HCT116 (cell line): ENCODE measurements around the gene STIM1. TPM values are rescaled to one million over a fixed set of nuclear protein-coding genes. Genes with fewer than 3 reads are reported as not detected.

ENCODE experiments used
- ATAC-seq: fragments of 200-7000 bp; cut with Tn5 transposase; 2 replicates; pipeline ENCODE4 v1.9.1; 2020; ENCODE audit warnings: mild to moderate bottlenecking, moderate library complexity
- BruUV-seq: library from RNA; stranded (reverse); fragments of 400-500 nt; replicated peaks from 2 replicates; lab custom pipeline; 2021; lab: Mats Ljungman, UMichigan
- CTCF ChIA-PET: fragments of 300-600 bp; sonication (Branson Sonifier 250); formaldehyde crosslinking; loops from one replicate; lab custom pipeline; 2021; ENCODE audit warnings: antibody characterized with exemption; lab: Charles Lee
- POLR2A ChIA-PET: fragments of 300-600, 350-600 bp; sonication (Branson Sonifier 250); formaldehyde crosslinking; loops from one replicate; lab custom pipeline; 2021; ENCODE audit warnings: antibody characterized with exemption; lab: Charles Lee
- RAD21 ChIA-PET, 2 experiments: fragments of 300-600 bp; sonication (Branson Sonifier 250); formaldehyde crosslinking; loops; one replicate each; lab custom pipeline; 2023; ENCODE audit warnings: low total read pairs in 2 of 2; ENCODE audit not compliant: uncharacterized antibody in 2 of 2, unreplicated experiment in 2 of 2, low non-redundant PET in 1 of 2; lab: Charles Lee
- DNase-seq: peaks from one replicate; pipeline ENCODE4 v3.0.0-alpha.2; 2010; ENCODE audit warnings: low read depth, low spot score
- H2AFZ ChIP-seq: fragments of 200-600 bp; shearing (Covaris generic), sonication (generic); 2 replicates; pipeline ENCODE4 v1.6.1; 2017; ENCODE audit warnings: low read depth, mixed run types, mixed read lengths, antibody characterized with exemption, low read length; ENCODE audit not compliant: poor library complexity, severe bottlenecking
- H3K27ac ChIP-seq: 2 replicates; pipeline ENCODE4 v1.5.1; 2012; ENCODE audit warnings: low read depth, low read length
- H3K27me3 ChIP-seq: fragments of 200-600 bp; sonication (generic); 2 replicates; pipeline ENCODE4 v1.6.1; 2016; ENCODE audit warnings: mixed run types, low read length, mixed read lengths; ENCODE audit not compliant: insufficient read depth
- H3K36me3 ChIP-seq, 2 experiments: fragments of 200-500 bp in 1 of 2; fragments of 200-600 bp in 1 of 2; sonication (Bioruptor generic) in 1 of 2; sonication (generic) in 1 of 2; 2 replicates each; pipeline versions ENCODE4 v1.5.1 to v1.6.1; 2014 to 2016; ENCODE audit warnings: low read length in 2 of 2, inconsistent platforms in 1 of 2, mixed read lengths in 1 of 2, mixed run types in 1 of 2; ENCODE audit not compliant: insufficient read depth in 2 of 2, control insufficient read depth in 1 of 2
- H3K4me1 ChIP-seq, 2 experiments: fragments of 200-600 bp in 1 of 2; sonication (generic) in 1 of 2; 2 replicates each; pipeline versions ENCODE4 v1.5.1 to v1.6.1; 2012 to 2017; ENCODE audit warnings: low read length in 2 of 2, inconsistent platforms in 1 of 2, mild to moderate bottlenecking in 1 of 2, mixed read lengths in 1 of 2, mixed run types in 1 of 2, moderate library complexity in 1 of 2; ENCODE audit not compliant: insufficient read depth in 2 of 2, control insufficient read depth in 1 of 2
- H3K4me2 ChIP-seq: fragments of 200-600 bp; sonication (generic); 2 replicates; pipeline ENCODE4 v1.6.1; 2017; ENCODE audit warnings: mixed run types, low read length, mixed read lengths
- H3K4me3 ChIP-seq, 2 experiments: fragments of 200-600 bp in 1 of 2; sonication (generic) in 1 of 2; replicated peaks in 1 of 2; 2 replicates each; pipeline ENCODE4 v1.5.1; 2011 to 2016; ENCODE audit warnings: low read length in 2 of 2, control low read depth in 1 of 2, low read depth in 1 of 2, mild to moderate bottlenecking in 1 of 2, mixed read lengths in 1 of 2, mixed run types in 1 of 2
- H3K79me2 ChIP-seq: fragments of 200-600 bp; sonication (generic); 2 replicates; pipeline ENCODE4 v1.6.1; 2017; ENCODE audit warnings: mild to moderate bottlenecking, mixed run types, low read length, moderate library complexity, mixed read lengths; ENCODE audit not compliant: insufficient read depth
- H3K9ac ChIP-seq: fragments of 200-600 bp; sonication (generic); 2 replicates; pipeline ENCODE4 v1.6.1; 2016; ENCODE audit warnings: low read length, mixed read lengths
- H3K9me2 ChIP-seq: fragments of 200-600 bp; sonication (generic), shearing (Covaris generic); 2 replicates; pipeline ENCODE4 v1.6.1; 2017; ENCODE audit warnings: mixed run types, mild to moderate bottlenecking, moderate library complexity; ENCODE audit not compliant: insufficient read depth
- H3K9me3 ChIP-seq, 2 experiments: fragments of 200-500 bp in 1 of 2; fragments of 200-600 bp in 1 of 2; sonication (Bioruptor generic) in 1 of 2; sonication (generic) in 1 of 2; 2 replicates each; pipeline ENCODE4 v1.6.1; 2014 to 2017; ENCODE audit warnings: low read length in 2 of 2, mixed read lengths in 2 of 2, inconsistent platforms in 1 of 2, low read depth in 1 of 2, mild to moderate bottlenecking in 1 of 2, mixed run types in 1 of 2, moderate library complexity in 1 of 2; ENCODE audit not compliant: control insufficient read depth in 1 of 2, insufficient read depth in 1 of 2
- H4K20me1 ChIP-seq: fragments of 200-600 bp; sonication (generic), shearing (Covaris generic); 2 replicates; pipeline ENCODE4 v1.6.1; 2017; ENCODE audit warnings: mixed run types, mild to moderate bottlenecking, moderate library complexity; ENCODE audit not compliant: insufficient read depth
- CEBPB ChIP-seq: IDR thresholded peaks from 2 replicates; pipeline ENCODE4 v1.6.1; 2012; ENCODE audit warnings: low read depth
- EGR1 ChIP-seq: IDR thresholded peaks from 2 replicates; pipeline ENCODE4 v1.6.1; 2012; ENCODE audit warnings: low read depth
- ELF1 ChIP-seq: IDR thresholded peaks from 2 replicates; pipeline ENCODE4 v1.6.1; 2012; ENCODE audit warnings: low read depth, borderline replicate concordance
- EZH2 ChIP-seq: fragments of 200-600 bp; sonication (generic); IDR thresholded peaks from 2 replicates; pipeline ENCODE4 v1.6.1; 2017; ENCODE audit warnings: antibody characterized with exemption, mixed run types
- EZH2phosphoT487 ChIP-seq: fragments of 200-600 bp; IDR thresholded peaks from 2 replicates; pipeline ENCODE4 v1.6.1; 2018; ENCODE audit warnings: antibody characterized with exemption, borderline replicate concordance
- FOSL1 ChIP-seq: IDR thresholded peaks from 2 replicates; pipeline ENCODE4 v1.6.1; 2012; ENCODE audit warnings: low read depth
- JUND ChIP-seq: IDR thresholded peaks from 2 replicates; pipeline ENCODE4 v1.6.1; 2012
- POLR2A ChIP-seq: IDR thresholded peaks from 2 replicates; pipeline ENCODE4 v1.7.0; 2011; ENCODE audit warnings: borderline replicate concordance; ENCODE audit not compliant: insufficient read depth, insufficient read length; ENCODE audit errors: extremely low read depth
- RAD21 ChIP-seq: IDR thresholded peaks from 2 replicates; pipeline ENCODE4 v1.6.1; 2012; ENCODE audit warnings: low read depth, mild to moderate bottlenecking
- SP1 ChIP-seq: IDR thresholded peaks from 2 replicates; pipeline ENCODE4 v1.6.1; 2012; ENCODE audit warnings: low read depth
- SRF ChIP-seq: IDR thresholded peaks from 2 replicates; pipeline ENCODE4 v1.6.1; 2012; ENCODE audit warnings: low read depth
- YY1 ChIP-seq: IDR thresholded peaks from 2 replicates; pipeline ENCODE4 v1.6.1; 2011; ENCODE audit warnings: low read length, low read depth, moderate library complexity, mild to moderate bottlenecking; ENCODE audit not compliant: insufficient replicate concordance; ENCODE audit errors: extremely low read depth
- ZFX ChIP-seq: fragments of 450-650 bp; IDR thresholded peaks from 2 replicates; pipeline ENCODE4 v1.6.1; 2017
- intact Hi-C: fragments of 100-400 bp; cut with micrococcal nuclease; formaldehyde crosslinking; loops from 2 replicates; pipeline ENCODE4 v1.10.0; 2022
- total RNA-seq: library from RNA; stranded (reverse); gene quantifications from one replicate; pipeline ENCODE4 v1.2.1, GENCODE V29; 2021; ENCODE audit not compliant: unreplicated experiment
- TF ChIP-seq, protein P1 (sequence below): IDR thresholded peaks from 2 replicates; pipeline ENCODE4 v1.6.1; 2011; ENCODE audit warnings: mild to moderate bottlenecking, low read length, moderate library complexity; ENCODE audit not compliant: insufficient replicate concordance; ENCODE audit errors: extremely low read depth
- TF ChIP-seq, protein P2 (sequence below): IDR thresholded peaks from 2 replicates; pipeline ENCODE4 v1.6.1; 2012
- TF ChIP-seq, protein P3 (sequence below), 3 experiments: fragments of 200-600 bp in 1 of 3; sonication (generic) in 1 of 3; IDR thresholded peaks in 2 of 3; conservative IDR thresholded peaks in 1 of 3; 2 replicates each; pipeline ENCODE4 v1.5.1; 2012 to 2017; ENCODE audit warnings: low read depth in 2 of 3, low read length in 2 of 3, antibody characterized with exemption in 1 of 3, borderline replicate concordance in 1 of 3, control low read depth in 1 of 3, mild to moderate bottlenecking in 1 of 3, mixed read lengths in 1 of 3, mixed run types in 1 of 3, moderate library complexity in 1 of 3; ENCODE audit not compliant: insufficient read depth in 1 of 3

Gene STIM1
- total RNA-seq, 1 experiment from 2014 or later: 22.3 TPM

DNA sequence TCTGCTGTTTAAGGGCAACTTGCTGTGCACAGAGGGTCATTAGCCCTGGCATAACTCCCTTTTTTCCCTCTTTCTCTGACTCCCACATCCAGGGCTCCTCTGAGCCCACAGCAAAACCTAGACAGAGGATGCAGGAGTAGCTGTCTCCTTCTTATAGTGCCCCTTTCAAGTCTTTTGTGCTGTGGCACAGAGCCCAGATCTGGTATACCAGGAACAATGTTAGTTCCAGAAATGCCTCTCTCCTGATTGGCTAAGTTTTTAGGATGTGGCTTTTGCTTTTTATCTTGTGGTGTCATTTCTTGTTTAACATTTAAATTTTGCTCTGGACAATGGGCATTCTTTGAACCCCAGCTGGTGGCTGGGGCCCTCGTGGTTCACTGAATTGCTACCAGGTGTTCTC is 213.5 kb downstream of the STIM1 start:
- H2AFZ ChIP-seq: no peak overlapping the region
- H3K4me3 ChIP-seq: no peak overlapping the region
- intact Hi-C loops: no loop called here
- H3K9me2 ChIP-seq: no peaks in the 10 kb centered on the region
- no peak overlapping the region for H3K4me2 ChIP-seq
- ATAC-seq (no peak), DNase-seq (no peak)
- H3K27me3 ChIP-seq: no peaks in the 10 kb centered on the region
- H3K4me1 ChIP-seq: no peaks in the 10 kb centered on the region
- CTCF ChIA-PET: interaction anchor here (1.6 to 1.9 kb wide), 2 partner anchors 214 kb away, joined by 5 to 7 read pairs; partner anchors contain the start of gene STIM1
- H4K20me1 ChIP-seq: no peaks in the 10 kb centered on the region
- POLR2A ChIA-PET: no interaction called here
- RAD21 ChIA-PET: interaction anchor here in 1 of 2 experiments (0.7 kb wide), 1 partner anchor 242 kb away, joined by 3 read pairs; no protein-coding TSS in a partner anchor
- no peak overlapping the region for H3K9ac ChIP-seq
- no peaks in the 10 kb centered on the region for H3K79me2 ChIP-seq
- H3K36me3 ChIP-seq: no peaks in the 10 kb centered on the region
- H3K9me3 ChIP-seq: no peaks in the 10 kb centered on the region
- TF ChIP-seq, protein P1, sequence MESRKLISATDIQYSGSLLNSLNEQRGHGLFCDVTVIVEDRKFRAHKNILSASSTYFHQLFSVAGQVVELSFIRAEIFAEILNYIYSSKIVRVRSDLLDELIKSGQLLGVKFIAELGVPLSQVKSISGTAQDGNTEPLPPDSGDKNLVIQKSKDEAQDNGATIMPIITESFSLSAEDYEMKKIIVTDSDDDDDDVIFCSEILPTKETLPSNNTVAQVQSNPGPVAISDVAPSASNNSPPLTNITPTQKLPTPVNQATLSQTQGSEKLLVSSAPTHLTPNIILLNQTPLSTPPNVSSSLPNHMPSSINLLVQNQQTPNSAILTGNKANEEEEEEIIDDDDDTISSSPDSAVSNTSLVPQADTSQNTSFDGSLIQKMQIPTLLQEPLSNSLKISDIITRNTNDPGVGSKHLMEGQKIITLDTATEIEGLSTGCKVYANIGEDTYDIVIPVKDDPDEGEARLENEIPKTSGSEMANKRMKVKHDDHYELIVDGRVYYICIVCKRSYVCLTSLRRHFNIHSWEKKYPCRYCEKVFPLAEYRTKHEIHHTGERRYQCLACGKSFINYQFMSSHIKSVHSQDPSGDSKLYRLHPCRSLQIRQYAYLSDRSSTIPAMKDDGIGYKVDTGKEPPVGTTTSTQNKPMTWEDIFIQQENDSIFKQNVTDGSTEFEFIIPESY: no peak
- no peak for TF ChIP-seq JUND
- TF ChIP-seq ZFX: no peak
- TF ChIP-seq, protein P2, sequence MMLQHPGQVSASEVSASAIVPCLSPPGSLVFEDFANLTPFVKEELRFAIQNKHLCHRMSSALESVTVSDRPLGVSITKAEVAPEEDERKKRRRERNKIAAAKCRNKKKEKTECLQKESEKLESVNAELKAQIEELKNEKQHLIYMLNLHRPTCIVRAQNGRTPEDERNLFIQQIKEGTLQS: no peak
- no peak for TF ChIP-seq CEBPB
- TF ChIP-seq SRF: no peak
- TF ChIP-seq YY1: no peak
- no peak for TF ChIP-seq EGR1
- no peak for TF ChIP-seq EZH2
- TF ChIP-seq ELF1: no peak
- no peak for TF ChIP-seq FOSL1
- no peak for TF ChIP-seq EZH2phosphoT487
- no peak for TF ChIP-seq SP1
- TF ChIP-seq POLR2A: no peak
- TF ChIP-seq, protein P3, sequence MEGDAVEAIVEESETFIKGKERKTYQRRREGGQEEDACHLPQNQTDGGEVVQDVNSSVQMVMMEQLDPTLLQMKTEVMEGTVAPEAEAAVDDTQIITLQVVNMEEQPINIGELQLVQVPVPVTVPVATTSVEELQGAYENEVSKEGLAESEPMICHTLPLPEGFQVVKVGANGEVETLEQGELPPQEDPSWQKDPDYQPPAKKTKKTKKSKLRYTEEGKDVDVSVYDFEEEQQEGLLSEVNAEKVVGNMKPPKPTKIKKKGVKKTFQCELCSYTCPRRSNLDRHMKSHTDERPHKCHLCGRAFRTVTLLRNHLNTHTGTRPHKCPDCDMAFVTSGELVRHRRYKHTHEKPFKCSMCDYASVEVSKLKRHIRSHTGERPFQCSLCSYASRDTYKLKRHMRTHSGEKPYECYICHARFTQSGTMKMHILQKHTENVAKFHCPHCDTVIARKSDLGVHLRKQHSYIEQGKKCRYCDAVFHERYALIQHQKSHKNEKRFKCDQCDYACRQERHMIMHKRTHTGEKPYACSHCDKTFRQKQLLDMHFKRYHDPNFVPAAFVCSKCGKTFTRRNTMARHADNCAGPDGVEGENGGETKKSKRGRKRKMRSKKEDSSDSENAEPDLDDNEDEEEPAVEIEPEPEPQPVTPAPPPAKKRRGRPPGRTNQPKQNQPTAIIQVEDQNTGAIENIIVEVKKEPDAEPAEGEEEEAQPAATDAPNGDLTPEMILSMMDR (IDR thresholded peaks at IDR 0.05 in 2 of 3, conservative IDR thresholded peaks at IDR 0.05 in 1 of 3; ENCODE audit: borderline replicate concordance in 1 of 3, insufficient read depth in 1 of 3, low read depth in 2 of 3, low read length in 2 of 3): no peak
- no peak for TF ChIP-seq RAD21
- no peak overlapping the region for H3K27ac ChIP-seq
- no TSS peak for BruUV-seq
